ENCODE measurements around the gene ACE.

ACE gene

DNA sequence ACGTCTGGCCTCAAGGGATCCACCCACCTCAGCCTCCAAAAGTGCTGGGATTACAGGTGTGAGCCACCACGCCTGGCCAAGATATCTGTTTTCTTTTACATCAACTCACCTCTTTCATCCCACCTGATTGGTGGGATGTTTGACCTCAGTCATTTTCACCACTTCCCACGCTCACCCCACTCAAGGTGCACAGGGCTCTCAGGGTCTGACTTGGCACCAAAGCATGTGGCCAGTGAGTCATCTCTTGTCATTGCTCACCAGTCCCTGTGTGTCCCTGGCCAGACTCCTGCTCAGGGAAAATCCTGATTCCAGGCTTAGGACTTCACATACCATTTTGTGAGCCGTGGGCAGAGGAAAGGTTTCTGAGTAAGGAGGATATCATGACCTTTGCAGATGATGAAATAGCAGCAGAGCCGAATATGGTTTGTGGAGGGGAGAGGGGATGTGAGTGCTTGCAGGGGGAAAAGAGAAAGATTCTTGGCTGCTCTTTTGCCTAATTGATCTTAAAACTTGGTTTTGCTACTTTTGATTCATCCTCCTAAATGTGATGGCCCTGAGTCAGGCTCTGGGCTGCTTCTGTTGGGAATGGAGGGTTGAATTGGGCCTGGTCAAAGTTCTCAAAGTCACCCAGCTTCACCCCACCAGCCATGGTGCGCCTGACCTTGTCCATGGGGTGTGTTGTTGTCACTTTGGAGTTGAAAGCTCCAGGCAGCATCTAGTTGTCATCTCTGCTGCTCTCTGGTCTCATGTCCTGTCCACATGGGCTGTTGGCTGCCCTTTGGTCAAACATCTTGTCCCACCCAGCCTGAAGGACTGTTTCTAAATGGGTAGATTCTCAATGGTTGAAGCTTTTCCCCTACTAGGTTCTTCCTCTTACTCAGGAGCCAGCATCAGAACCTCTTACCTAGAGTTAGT is 40.3 kb downstream of the ACE start:
- DNase-seq (ENCODE audit: low spot score): no peak

DNA sequence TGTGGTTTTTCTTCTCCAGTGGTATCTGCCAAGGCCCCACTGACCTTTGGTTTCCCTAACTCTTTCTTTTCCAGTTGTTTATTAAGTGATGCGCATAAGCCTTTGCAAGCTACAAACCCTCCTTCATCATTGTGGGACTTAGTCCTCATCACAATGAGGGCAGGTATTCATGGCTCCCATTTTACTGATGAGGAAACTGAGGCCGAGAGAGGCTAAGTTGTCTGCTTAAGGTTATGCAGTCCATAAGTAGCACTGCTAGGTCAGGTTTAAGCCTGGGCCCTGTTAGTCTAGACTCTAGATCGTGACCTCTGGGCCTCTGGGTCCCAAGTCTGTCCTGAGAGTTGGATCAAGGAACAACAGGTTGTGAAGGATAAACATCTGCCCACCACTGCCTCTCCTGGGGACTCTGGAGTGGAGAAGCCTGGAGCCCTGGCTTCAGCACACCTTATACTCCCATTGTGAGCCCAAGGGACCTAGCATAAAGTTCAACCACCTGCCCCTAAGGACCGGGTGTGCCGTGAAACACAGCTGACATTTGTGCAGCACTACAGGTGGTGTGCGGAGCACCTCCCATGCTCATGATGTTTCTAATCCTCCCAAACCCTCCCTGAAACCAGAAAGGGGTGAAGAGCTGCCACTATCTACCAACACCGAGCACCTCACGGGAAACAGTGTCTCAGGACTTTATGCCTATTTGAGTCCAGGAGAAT is 41.1 kb downstream of the ACE start:
- DNase-seq (ENCODE audit: low spot score): no peak

DNA sequence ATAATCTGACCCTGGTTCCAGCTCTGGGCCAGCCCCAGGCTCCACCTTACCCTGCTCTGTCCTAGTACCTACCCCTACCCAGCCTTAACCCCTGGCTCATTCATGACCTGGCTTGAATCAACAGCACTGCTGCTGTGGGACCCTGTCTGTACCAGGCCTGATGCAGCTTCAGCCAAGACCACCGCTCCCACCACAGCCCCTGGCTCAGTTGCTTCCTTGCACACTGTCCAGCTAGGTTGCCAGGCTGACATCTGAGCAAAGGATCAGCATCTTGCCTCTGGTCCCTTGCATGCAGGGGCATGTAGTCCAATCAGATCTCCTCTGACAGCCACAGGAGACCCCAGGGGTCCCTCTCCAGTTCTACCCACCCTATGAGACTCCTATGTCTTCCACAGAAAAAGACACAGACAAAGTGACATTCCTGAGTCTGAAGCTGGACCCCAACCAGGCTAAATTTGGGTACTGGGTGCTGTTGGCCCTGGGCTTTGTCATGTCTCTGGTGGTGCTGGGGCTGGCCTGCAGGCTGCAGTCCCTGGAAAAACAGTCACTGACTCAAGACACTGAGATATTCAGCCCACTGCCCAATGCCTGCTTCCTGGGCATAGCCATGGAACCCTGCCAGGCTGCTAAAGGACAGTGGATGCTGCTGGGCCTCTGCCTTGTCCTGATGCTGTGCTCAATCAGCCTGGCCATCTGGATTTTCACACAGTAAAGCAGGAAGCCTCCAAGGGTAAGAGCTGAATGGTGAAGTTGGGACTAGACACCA is 42.4 kb downstream of the ACE start:
- no peak for DNase-seq (ENCODE audit: low spot score)

DNA sequence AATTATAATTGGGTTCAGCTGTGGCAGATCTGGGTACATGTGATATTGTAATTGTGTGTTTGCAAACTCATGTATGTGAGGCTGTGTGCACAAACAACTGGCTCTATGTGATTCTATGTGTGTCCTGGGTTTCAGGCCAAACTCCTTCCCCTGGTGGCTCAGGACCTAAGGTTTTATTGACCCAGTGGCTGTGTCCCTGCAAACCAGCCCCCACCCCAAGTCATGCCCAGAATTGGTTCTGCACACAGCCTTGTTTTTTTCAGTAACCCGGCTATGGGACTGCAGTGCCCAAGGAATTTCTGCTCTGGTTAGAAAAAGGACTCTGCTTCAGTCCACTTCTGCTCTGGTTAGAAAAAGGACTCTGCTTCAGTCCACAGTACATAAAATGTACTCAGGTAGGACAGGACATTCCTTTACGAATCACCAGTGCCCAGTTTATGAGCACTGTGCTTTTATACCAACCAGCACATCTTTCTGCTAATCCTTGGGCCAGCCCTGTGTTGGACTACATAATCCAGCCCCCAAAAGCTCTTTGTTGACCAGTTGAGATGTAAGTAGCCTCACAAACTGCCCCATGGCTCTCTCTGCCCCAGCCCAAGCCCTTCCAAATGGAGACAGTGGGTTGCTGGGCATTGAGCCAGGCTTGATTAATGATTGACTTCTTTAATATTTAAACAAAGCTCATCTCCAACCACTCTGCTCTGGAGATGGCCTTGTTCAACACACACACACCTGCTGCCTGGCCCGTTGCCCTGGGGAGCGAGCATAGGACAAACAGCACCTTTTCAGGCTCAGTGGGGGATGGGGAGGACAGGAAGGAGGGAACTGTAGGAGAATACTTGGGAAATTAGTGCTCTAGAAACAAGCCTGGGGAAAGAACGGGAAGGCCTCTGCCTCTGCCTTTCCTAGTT is 43.4 kb downstream of the ACE start:
- no peak for DNase-seq (ENCODE audit: low spot score)

DNA sequence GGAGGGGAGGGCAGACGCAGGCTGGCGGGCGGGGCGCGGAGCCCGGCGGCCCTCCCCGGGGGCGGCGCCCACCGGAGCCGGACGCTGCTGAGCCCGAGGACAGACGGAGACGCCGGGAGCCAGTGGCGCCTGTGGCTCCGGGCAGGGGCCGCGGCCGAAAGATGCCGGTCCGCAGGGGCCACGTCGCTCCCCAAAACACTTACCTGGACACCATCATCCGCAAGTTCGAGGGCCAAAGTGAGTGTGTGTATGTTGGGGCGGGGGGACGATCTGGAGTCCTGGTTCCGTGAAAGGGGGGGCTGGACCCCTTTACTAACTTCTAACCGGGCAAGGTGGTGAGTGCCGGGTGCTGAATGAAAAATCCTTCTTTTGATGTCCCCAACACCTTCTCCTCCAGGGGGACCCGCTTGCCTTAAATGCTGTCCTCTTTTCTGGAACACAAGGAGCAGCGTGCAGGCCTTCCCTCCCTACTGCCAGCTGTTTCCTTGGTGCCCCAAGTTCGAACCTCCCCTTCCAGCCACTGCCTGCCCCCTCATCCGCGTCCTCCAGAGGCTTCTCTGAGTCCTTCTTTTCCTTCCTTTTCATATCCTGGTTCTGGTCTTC is 46.5 kb downstream of the ACE start, which contains the start of gene KCNH6:
Gene KCNH6 (plus strand): TSS at position 106 of the 603 bp plus-strand sequence. CDS start 56 bp downstream, at position 162.
- no peak for DNase-seq (ENCODE audit: low spot score)

DNA sequence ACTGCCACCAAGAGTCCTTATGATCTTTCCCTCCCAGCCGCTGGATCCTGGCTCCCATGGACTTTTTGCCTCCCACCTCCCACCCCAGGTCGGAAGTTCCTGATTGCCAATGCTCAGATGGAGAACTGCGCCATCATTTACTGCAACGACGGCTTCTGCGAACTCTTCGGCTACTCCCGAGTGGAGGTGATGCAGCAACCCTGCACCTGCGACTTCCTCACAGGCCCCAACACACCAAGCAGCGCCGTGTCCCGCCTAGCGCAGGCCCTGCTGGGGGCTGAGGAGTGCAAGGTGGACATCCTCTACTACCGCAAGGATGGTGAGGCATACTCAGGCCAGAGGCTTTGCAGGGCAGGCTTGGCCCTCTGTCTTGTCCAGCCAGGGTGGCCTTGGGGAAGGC is 47.2 kb downstream of the ACE start:
- no peak for DNase-seq (ENCODE audit: low spot score)

- DNase-seq (ENCODE audit: low spot score): no peak
Measured at GRCh38 chr17:63525190-63525946, 48.5 kb downstream of the ACE start.

DNA sequence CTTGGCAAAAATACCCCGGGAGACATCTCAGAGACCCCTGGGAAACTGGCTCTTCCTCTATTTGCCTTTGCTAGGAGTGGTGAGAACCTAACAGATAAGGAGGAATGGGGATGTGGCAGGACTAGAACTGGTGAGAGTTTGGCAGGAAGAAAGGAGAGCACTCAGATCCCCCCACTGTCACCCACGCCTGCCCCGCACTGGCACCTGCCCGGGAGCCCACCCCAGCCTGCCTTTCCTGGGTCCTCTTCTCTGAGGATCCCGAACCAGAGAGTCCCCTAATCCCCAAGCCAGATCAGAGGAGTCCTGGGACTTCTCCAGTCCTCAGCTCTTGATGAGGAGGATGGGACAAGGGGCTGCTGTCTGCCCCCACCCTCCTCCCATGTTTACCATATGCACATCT is 50.0 kb downstream of the ACE start:
- no peak for DNase-seq (ENCODE audit: low spot score)

DNA sequence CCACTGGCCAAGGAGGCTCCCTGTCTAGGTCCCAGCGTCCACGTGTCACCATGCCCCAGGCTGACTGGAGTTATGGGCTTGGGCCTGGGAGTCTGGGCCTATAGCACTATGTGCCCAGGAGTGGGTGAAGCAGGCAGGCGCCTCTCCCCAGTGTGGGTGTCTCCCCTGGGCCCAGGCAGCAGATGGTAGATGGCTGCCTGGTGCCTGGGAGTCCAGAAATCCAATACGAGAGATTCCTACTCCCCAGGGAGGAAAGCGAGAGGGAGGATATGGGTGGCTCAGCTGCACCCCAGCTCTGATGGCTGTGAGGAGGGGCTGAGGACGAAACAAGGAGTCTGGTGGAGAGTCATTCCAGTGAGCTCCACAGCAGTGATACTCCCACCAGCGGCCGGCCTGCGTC is 51.3 kb downstream of the ACE start:
- no peak for DNase-seq (ENCODE audit: low spot score)

- no peak for DNase-seq (ENCODE audit: low spot score)
Measured at GRCh38 chr17:63529711-63530556, 53.1 kb downstream of the ACE start.

DNA sequence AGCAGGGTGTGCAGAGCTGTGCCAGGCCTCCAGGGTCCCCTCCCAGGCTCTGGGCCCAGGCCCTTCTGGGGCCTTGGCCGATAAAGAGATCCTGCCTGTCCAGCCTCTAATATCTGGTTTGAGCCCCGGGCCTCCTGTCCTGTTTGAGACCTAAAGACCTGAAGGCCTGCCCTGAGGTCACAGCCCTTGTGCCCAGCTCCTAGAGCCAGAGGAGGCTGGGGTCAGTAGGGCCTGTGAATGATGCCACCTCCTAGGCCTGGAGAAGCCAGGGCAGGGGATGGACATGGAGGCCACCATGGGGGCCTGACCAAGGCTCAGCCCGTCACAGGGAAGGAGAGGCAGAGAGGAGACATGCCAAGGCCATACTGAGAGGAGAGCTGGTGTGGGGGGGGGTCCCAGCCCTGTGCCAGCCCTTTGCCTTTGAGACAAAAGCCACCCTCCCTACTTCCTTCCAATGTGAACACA is 53.7 kb downstream of the ACE start:
- no peak for DNase-seq (ENCODE audit: low spot score)

GRCh38 chr17:63531022-63531965 is 54.4 kb downstream of the ACE start:
- no peak for DNase-seq (ENCODE audit: low spot score)

DNA sequence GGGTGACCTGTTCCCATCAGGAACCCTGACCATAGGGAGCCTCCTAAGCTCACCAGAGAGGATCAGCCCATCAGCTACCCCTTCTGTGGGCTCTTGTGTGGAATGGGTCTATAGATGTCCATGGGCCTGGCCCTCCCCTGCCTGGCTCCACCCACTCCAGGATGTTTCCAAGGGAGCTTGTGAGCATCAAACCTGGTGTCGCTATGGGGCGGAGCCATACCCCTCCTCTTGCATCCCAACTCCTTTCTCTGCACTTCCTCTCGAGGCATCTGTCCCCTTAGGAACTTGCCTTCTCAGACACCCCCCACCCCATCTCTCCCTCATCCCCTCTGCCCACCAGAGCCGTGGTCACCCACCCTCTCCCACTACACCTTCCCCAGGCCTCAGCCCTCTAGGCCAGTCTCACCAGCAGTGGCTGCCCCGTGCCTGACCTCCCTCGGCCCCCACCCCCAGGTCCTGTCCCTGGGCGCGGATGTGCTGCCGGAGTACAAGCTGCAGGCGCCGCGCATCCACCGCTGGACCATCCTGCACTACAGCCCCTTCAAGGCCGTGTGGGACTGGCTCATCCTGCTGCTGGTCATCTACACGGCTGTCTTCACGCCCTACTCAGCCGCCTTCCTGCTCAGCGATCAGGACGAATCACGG is 56.7 kb downstream of the ACE start:
- DNase-seq (ENCODE audit: low spot score): no peak

DNA sequence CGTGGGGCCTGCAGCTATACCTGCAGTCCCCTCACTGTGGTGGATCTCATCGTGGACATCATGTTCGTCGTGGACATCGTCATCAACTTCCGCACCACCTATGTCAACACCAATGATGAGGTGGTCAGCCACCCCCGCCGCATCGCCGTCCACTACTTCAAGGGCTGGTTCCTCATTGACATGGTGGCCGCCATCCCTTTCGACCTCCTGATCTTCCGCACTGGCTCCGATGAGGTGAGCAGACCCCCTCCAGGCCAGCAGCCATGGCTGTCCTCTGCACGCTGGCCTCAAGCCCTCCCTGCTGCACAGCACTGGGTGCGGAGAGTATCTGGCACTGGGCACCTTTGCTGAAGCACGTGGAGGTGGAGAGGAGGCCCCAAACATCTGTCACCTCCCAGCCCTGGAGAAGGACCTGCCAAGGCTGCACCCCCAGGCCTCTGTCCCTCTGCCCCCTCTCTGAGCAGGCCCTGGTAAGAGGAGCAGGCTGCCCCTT is 57.3 kb downstream of the ACE start:
- no peak for DNase-seq (ENCODE audit: low spot score)

DNA sequence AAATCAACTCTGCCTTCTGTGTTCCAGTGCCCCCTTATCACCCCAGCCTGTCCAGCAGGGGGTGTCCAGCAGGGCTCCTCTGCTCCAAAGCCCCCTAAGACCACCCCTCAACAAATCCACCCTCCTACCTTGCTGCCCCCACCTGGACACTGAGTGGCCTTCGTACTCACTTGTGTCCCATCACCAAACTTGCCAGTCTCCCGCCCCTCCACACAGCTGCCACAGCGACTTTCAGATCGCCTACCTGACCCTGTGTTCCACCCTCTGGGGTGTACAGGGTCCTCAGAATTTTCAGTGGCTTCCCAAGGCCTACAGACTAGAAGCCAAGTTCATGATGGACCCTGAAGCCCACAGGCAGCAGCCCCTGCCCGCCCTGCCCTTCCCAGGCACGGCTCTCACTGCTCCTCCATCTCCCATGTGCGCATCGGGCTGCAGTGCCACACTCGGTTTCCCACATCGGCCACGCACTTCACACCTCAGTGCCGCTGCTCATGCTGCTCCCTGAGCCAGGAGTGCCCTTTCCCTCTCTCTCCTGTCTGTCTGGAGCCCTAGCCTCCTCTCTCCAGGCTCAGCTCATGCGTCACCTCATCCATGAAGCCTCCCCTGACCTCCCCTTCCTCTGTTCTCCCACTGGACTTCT is 58.1 kb downstream of the ACE start:
- DNase-seq (ENCODE audit: low spot score): no peak

DNA sequence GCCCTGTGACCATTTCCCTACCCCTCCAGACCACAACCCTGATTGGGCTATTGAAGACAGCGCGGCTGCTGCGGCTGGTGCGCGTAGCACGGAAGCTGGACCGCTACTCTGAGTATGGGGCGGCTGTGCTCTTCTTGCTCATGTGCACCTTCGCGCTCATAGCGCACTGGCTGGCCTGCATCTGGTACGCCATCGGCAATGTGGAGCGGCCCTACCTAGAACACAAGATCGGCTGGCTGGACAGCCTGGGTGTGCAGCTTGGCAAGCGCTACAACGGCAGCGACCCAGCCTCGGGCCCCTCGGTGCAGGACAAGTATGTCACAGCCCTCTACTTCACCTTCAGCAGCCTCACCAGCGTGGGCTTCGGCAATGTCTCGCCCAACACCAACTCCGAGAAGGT is 58.8 kb downstream of the ACE start:
- DNase-seq (ENCODE audit: low spot score): no peak

GRCh38 chr17:63537001-63537400 is 60.1 kb downstream of the ACE start:
- no peak for DNase-seq (ENCODE audit: low spot score)
